PFSK-1 (cell line): ENCODE results near the gene KCNJ9.

Experiments
- POLR2AphosphoS5 ChIP-seq: IDR thresholded peaks from 2 replicates; pipeline ENCODE4 v1.6.1; 2012; ENCODE audit warnings: low read depth, mild to moderate bottlenecking, control low read depth, low read length, moderate library complexity
- SIN3A ChIP-seq: IDR thresholded peaks from 2 replicates; pipeline ENCODE4 v1.6.1; 2012; ENCODE audit warnings: mild to moderate bottlenecking, low read length, moderate library complexity, borderline replicate concordance; ENCODE audit not compliant: insufficient read depth
- TAF1 ChIP-seq: IDR thresholded peaks from 2 replicates; pipeline ENCODE4 v1.6.1; 2012; ENCODE audit warnings: low read length, control low read depth, borderline replicate concordance; ENCODE audit not compliant: insufficient read depth

GRCh38 chr1:160117709-160118183 is 36.4 kb downstream of the KCNJ9 start:
- TF ChIP-seq TAF1 (no peak), POLR2AphosphoS5 (no peak), SIN3A (no peak)
